Ishikawa (cell line): Measurements from ENCODE around the gene SKOR1.

Experiments
- CEBPB ChIP-seq: IDR thresholded peaks from 2 replicates; pipeline ENCODE4 v1.6.1; 2012
- EP300 ChIP-seq: IDR thresholded peaks from 2 replicates; pipeline ENCODE4 v1.6.1; 2012; ENCODE audit warnings: borderline replicate concordance
- FOXM1 ChIP-seq: IDR thresholded peaks from 2 replicates; pipeline ENCODE4 v1.6.1; 2012; ENCODE audit warnings: low read depth, borderline replicate concordance
- MAX ChIP-seq: IDR thresholded peaks from 2 replicates; pipeline ENCODE4 v1.6.1; 2012
- RAD21 ChIP-seq: IDR thresholded peaks from 2 replicates; pipeline ENCODE4 v1.6.1; 2012; ENCODE audit warnings: low read depth
- REST ChIP-seq: IDR thresholded peaks from 2 replicates; pipeline ENCODE4 v1.6.1; 2012; ENCODE audit warnings: low read depth, mild to moderate bottlenecking
- TAF1 ChIP-seq: IDR thresholded peaks from 2 replicates; pipeline ENCODE4 v1.6.1; 2012; ENCODE audit warnings: low read depth, mild to moderate bottlenecking
- TEAD4 ChIP-seq: IDR thresholded peaks from 2 replicates; pipeline ENCODE4 v1.6.1; 2012
- YY1 ChIP-seq: IDR thresholded peaks from 2 replicates; pipeline ENCODE4 v1.6.1; 2012; ENCODE audit warnings: low read depth
- ZBTB7A ChIP-seq: IDR thresholded peaks from 2 replicates; pipeline ENCODE4 v1.6.1; 2012; ENCODE audit warnings: low read depth

- no peak for TF ChIP-seq FOXM1
- no peak for TF ChIP-seq YY1
- TF ChIP-seq REST: no peak
- TF ChIP-seq CEBPB: no peak
- no peak for TF ChIP-seq TEAD4
- no peak for TF ChIP-seq MAX
- TF ChIP-seq TAF1: no peak
- TF ChIP-seq EP300: no peak
- no peak for TF ChIP-seq RAD21
- no peak for TF ChIP-seq ZBTB7A
These were observed 10.2 kb downstream of the SKOR1 start for GRCh38 chr15:67835297-67836133.
